ENCODE measurements around the gene C16orf95. TPM values are rescaled to one million over a fixed set of nuclear protein-coding genes. Genes with fewer than 3 reads are reported as not detected.

C16orf95 gene
- polyA plus RNA-seq, 12 donors: 1.4 to 2.9 (median 2.2) TPM; not detected in 2

DNA sequence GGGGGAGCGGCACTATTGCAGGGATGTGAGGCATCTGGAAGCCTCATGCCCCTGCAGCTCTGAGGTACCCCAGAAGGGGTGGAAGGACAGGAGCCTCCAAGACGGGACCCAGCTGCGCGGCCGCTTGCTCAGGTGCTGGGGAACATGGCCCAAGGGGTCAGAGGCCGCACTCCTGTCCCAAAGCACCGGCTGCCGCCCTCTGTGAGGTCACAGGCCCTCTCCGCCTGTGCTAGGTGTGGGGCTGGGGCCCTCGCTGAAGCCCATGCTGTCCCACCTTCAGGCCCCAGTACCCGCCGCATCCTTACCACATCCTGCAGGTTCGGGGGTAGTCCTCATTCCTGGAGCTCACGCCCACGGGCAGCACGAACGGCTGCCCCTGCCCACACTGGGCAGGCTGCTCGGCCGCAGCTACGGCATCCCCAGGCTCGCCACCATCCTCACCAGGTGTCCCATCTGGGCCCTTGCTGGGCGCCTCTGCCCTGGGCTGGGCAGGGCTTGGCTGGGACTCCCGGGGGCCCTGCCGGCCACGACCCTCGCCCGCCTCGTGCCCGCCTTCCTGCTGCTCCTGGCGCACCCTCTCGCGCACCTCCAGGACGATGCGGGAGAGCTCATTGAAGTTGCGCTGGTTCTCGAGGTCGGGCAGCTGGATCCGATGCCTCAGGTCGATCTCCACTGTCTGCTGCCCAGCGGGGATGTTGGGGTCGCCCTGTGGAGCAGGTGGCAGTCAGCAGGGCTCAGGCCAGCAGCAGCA lies 16.6 kb upstream of the C16orf95 start:
- DNase-seq: no peak

GRCh38 chr16:87333101-87333500 lies 15.9 kb upstream of the C16orf95 start:
- DNase-seq: no peak

GRCh38 chr16:87332150-87332549 lies 15.0 kb upstream of the C16orf95 start:
- no peak for DNase-seq

- no peak for DNase-seq
These were observed 14.1 kb upstream of the C16orf95 start for GRCh38 chr16:87331241-87331801.

DNA sequence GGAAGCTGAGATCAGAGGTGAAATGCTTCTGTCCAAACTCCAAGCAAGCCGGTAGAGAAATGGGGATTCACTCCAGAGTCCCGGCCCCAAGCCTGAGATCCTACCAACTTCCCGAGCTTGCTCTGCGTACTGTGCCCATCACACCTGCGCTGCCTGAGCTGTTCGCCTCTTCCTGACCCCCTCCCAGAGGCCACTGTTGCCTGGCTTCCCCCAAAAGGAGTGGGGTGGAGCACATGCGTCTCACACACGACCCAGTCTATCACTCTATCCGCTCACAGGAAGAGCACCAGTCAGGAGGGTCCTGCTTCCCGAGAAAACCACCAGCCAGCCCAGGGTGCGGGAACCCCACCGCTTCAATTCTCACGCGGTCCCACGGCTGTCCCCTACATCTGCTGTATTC lies 13.5 kb upstream of the C16orf95 start:
- DNase-seq: no peak

- no peak for DNase-seq
These were observed 13.0 kb upstream of the C16orf95 start for GRCh38 chr16:87330257-87330624.

DNA sequence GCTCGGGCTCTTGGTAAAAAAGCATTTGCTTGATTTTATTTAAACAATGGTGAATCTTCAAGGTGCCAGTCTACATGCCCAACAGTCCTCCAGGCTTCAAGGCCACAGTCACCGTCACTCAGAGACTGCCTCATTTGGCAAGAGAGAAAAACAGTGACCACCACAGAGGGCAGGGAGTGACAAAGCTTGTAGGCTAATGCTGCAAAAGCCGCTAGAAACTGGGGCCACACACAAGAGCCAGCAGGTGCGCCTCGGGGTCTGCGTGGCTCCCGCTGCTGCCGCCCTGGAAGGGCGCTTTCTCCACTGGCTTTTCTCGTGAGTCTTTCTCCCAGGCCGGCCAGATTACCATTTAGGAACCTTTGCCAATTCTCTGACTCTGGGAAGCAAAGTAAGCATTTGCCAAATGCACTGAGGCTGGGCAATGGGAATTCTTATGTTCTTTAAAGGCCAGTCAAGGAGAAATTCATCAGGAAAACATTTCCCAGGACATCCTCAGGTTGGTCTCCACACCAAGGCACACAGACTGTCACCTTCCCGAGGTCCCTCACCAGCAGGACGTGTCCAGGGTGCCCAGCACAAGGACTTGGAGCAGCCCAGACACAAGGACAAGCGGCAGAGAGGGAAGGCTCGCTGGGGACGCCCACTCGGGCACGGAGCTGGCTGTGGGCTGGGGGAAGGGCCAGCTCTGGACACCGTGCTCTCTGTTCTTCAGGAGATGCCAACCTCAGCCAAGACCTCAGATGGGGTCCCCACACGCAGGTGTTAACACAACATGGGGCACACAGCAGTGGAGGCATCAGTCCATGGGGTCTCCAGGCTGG lies 12.5 kb upstream of the C16orf95 start:
- DNase-seq: no peak

DNA sequence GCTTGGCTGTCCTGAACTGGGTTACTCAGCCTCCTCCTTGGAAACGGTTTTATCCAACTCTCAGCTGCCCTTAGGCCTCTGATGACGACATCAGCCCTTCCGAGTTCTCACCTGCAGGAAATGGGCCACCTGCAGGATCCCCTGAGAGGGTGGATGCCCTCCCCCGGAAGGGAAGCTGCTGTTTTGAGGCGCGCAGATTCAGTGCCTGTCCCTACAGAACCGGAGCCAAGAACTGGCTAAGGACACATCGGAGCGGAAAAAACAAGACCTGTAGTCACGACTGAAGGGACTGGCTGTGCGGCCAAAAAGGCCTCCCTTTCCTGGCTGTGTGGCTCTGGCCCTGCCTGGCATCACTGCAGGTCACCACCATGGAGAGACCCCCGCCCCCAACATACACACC lies 11.7 kb upstream of the C16orf95 start:
- DNase-seq: no peak

GRCh38 chr16:87327798-87328495 lies 10.8 kb upstream of the C16orf95 start:
- DNase-seq: no peak

DNA sequence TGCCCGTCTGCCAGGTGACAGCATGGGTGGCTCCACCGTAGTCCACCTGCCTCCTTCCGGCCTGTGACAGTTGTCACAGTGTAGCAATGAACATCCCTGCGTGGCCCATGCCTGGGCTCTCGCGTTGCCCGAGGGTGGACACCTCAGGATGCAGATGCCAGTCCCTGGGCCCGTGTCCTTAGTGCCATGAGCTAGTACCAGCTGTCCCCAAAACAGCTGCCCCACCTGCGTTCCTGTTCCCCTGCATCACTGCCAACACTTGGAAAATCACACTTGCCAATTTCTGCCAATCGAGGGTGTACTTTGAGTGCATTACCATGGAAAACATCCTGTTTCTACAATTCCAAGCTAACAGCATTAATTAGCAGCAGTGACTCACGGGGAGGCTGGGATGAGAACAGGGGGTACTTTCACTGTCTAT lies 9.0 kb upstream of the C16orf95 start:
- no peak for DNase-seq

- no peak for DNase-seq
These were observed 8.2 kb upstream of the C16orf95 start for GRCh38 chr16:87325423-87325858.

GRCh38 chr16:87324411-87325275 lies 7.5 kb upstream of the C16orf95 start:
- peak; percentile 12 for DNase-seq

DNA sequence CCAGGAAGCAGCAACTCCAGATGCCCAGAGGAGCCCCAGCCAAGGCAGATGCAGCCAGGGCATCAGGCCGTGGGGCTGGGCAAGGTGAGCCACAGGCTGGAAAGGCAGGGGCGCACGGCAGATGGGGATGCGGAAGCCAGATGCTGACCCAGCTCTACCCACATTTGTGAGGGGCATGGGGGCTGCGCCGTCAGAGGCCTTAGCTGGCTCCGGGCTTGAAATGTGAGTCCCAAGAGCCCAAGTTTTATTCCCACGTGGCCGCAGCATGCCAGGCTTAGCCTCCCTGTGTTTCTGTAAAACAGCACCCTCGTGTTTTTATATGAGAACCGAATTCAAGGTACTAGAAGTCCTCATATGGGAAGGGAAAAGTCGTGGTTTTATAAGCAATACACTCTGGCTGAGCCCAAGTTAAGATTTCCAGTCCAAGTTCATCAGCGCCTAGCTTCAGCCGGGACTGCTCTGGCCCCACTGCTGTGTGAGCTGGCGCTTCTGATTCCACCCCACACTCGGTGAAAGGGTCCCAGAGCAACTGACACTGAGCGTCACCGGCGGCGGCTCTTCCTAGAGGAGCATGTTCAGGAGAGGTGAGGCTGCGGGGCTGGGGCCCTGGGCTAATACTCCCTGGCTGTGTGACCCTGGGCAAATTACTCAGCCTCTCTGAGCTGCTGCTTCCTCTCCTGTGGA lies 6.7 kb upstream of the C16orf95 start:
- no peak for DNase-seq

DNA sequence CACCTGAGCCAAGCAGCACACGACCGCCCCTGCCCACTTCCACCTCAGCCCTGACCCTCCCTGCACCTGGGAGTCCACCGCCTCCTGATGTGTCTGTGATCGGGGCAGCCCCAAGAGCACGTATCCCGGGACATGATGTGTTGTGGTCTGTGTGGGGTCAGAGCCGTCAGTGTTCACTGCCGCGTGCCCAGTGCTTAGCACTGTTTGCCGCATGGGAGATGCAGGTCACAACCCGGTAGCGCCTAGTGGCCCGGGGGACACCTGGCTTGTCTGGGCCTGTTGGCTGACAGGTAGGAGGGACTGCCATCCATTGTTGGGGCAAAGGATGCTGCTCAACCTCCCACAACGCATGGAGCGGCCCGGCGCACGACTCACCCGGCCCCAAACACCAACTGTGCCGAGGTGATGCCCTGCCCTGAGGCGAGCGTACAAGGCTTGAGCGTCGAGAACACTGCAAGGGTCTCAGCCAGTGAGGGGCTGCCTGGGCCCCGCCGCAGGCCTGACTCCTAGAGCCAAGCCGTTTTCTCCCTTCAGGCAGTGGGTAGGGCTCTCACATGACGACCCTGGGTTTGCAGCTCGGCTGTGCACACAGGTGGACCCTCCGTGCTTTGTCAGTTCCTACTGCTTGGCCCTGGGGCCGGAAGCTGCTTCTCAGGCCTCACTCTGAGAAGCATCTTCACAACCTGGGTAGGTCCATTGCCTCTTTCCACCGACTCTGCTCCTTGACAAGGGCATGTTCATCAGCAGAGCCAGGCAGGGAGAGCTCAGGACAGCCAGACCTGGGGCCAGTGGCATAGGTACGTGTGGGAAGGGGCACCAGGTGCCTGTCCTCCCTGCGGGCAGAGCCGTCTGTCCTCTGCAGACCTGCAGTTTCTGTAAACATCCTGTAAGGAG lies 5.9 kb upstream of the C16orf95 start:
- no peak for DNase-seq

GRCh38 chr16:87322360-87322759 lies 5.2 kb upstream of the C16orf95 start:
- DNase-seq: no peak

GRCh38 chr16:87321336-87322107 lies 4.3 kb upstream of the C16orf95 start:
- no peak for DNase-seq

DNA sequence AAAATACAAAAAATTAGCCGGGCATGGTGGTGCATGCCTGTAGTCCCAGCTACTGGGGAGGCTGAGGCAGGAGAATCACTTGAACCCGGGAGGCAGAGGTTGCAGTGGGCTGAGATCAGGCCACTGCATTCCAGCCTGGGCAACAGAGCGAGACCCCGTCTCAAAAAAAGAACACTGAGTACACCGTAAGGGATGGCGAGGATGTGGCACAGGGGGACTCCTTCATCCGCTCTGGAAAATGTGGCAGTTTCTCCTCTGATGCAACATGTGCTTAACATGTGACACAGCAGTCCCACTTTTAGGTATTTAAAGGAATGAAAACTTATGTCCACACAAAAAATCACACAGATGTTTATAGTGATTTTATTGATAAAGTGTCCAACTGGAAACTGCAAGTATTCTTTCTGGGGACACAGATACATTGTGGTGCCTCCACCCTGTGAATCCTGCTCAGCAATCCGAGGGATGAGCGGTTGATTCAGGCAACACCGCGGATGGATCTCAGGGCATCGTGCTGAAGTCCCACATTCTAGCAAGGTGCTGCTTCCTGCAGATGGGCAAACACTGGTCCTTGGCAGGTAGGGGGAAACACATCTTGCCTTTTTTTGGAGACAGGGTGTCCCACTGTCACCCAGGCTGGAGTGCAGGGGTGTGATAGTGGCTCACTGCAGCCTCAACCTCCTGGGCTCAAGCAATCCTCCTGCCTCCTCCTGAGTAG lies 3.5 kb upstream of the C16orf95 start:
- no peak for DNase-seq

- no peak for DNase-seq
These were observed 2.9 kb upstream of the C16orf95 start for GRCh38 chr16:87319997-87320491.
